Measurements from ENCODE around the gene EVX2. TPM values are rescaled to one million over a fixed set of nuclear protein-coding genes. Genes with fewer than 3 reads are reported as not detected.

Gene EVX2
- polyA plus RNA-seq, 1 of the 3 experiments (the other 2 are of a cell fraction) = not detected

DNA sequence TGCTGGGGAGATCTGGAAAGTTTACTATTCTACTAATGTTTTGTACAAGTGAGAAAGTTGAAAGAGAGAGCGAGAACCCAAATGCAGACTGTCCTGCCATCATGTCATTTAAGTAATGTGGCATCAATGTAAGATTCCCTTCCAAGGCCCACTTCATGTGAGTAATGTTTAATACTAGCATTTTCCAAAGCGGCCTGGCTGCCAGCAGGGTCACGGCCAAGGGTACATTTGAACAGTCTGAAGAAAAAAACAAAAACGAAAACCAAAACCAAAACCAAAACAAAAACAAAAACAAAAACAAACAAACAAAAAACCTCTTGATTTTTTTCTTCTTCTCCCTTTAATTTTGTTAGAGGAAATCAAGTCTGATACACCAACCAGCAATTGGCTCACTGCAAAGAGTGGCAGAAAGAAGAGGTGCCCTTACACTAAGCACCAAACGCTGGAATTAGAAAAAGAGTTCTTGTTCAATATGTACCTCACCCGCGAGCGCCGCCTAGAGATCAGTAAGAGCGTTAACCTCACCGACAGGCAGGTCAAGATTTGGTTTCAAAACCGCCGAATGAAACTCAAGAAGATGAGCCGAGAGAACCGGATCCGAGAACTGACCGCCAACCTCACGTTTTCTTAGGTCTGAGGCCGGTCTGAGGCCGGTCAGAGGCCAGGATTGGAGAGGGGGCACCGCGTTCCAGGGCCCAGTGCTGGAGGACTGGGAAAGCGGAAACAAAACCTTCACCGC lies 35.0 kb upstream of the EVX2 start (continued):
- TF ChIP-seq, protein P1, sequence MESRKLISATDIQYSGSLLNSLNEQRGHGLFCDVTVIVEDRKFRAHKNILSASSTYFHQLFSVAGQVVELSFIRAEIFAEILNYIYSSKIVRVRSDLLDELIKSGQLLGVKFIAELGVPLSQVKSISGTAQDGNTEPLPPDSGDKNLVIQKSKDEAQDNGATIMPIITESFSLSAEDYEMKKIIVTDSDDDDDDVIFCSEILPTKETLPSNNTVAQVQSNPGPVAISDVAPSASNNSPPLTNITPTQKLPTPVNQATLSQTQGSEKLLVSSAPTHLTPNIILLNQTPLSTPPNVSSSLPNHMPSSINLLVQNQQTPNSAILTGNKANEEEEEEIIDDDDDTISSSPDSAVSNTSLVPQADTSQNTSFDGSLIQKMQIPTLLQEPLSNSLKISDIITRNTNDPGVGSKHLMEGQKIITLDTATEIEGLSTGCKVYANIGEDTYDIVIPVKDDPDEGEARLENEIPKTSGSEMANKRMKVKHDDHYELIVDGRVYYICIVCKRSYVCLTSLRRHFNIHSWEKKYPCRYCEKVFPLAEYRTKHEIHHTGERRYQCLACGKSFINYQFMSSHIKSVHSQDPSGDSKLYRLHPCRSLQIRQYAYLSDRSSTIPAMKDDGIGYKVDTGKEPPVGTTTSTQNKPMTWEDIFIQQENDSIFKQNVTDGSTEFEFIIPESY (IDR thresholded peaks at IDR 0.05; ENCODE audit: borderline replicate concordance, low read depth) = no peak
- TF ChIP-seq EP300 (IDR thresholded peaks at IDR 0.05; ENCODE audit: borderline replicate concordance in 1 of 2, low read depth in 1 of 2, low read length in 1 of 2) = no peak

DNA sequence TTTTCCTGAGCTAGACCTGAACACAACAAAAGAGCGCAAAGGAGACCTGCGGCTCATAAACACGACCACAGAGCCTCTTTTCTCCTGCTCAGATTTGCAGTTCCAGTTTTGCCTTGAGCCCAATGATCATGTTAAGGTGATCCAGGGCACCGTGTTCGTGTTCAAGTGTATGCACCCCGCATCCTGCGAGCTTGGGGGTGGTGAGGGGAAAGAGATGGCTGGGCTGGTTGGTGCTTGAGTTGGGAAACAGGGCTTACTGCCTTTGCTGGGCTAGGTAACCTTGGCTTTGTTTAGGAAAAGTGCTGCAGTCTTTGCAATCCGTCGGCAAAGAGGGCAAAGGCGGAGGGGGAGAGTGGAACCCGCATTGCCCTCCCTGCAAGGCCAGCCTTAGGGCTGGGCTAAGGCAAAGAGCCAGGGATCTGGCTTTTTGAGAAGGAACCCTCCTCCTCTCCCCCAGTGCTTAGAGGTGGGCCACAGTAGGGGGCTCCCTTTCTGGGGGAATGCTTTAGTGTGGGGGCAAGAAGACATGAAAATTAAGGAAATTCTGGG lies 34.1 kb upstream of the EVX2 start:
- H3K9me3 ChIP-seq = no peaks in the 10 kb centered on the region
- H3K9ac ChIP-seq = no peak overlapping the region
- H2AFZ ChIP-seq (ENCODE audit: low read depth) = no peak overlapping the region
- no peaks in the 10 kb centered on the region for H3F3A ChIP-seq (replicated peaks; ENCODE audit: insufficient read depth)
- H3K4me2 ChIP-seq = no peak overlapping the region
- no peak for DNase-seq
- TF ChIP-seq FOSL2 (IDR thresholded peaks at IDR 0.05; ENCODE audit: borderline replicate concordance, low read depth) = no peak
- no peak for TF ChIP-seq SIN3A (IDR thresholded peaks at IDR 0.05; ENCODE audit: borderline replicate concordance, low read depth, low read length)
- TF ChIP-seq, protein P2, sequence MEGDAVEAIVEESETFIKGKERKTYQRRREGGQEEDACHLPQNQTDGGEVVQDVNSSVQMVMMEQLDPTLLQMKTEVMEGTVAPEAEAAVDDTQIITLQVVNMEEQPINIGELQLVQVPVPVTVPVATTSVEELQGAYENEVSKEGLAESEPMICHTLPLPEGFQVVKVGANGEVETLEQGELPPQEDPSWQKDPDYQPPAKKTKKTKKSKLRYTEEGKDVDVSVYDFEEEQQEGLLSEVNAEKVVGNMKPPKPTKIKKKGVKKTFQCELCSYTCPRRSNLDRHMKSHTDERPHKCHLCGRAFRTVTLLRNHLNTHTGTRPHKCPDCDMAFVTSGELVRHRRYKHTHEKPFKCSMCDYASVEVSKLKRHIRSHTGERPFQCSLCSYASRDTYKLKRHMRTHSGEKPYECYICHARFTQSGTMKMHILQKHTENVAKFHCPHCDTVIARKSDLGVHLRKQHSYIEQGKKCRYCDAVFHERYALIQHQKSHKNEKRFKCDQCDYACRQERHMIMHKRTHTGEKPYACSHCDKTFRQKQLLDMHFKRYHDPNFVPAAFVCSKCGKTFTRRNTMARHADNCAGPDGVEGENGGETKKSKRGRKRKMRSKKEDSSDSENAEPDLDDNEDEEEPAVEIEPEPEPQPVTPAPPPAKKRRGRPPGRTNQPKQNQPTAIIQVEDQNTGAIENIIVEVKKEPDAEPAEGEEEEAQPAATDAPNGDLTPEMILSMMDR (IDR thresholded peaks at IDR 0.05) = no peak
- no peak for TF ChIP-seq EZH2phosphoT487 (IDR thresholded peaks at IDR 0.05; ENCODE audit: borderline replicate concordance, low read depth)
- TF ChIP-seq, protein P3, sequence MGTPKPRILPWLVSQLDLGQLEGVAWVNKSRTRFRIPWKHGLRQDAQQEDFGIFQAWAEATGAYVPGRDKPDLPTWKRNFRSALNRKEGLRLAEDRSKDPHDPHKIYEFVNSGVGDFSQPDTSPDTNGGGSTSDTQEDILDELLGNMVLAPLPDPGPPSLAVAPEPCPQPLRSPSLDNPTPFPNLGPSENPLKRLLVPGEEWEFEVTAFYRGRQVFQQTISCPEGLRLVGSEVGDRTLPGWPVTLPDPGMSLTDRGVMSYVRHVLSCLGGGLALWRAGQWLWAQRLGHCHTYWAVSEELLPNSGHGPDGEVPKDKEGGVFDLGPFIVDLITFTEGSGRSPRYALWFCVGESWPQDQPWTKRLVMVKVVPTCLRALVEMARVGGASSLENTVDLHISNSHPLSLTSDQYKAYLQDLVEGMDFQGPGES (IDR thresholded peaks at IDR 0.05; ENCODE audit: low read depth, low read length) = no peak
- TF ChIP-seq YY1 (IDR thresholded peaks at IDR 0.05; ENCODE audit: low read depth) = no peak
- TF ChIP-seq RCOR1 (IDR thresholded peaks at IDR 0.05; ENCODE audit: low read length) = no peak
- TF ChIP-seq NFIC (IDR thresholded peaks at IDR 0.05; ENCODE audit: borderline replicate concordance) = no peak
- TF ChIP-seq NRF1 (IDR thresholded peaks at IDR 0.05; ENCODE audit: low read depth, low read length) = no peak
- TF ChIP-seq, protein P4, sequence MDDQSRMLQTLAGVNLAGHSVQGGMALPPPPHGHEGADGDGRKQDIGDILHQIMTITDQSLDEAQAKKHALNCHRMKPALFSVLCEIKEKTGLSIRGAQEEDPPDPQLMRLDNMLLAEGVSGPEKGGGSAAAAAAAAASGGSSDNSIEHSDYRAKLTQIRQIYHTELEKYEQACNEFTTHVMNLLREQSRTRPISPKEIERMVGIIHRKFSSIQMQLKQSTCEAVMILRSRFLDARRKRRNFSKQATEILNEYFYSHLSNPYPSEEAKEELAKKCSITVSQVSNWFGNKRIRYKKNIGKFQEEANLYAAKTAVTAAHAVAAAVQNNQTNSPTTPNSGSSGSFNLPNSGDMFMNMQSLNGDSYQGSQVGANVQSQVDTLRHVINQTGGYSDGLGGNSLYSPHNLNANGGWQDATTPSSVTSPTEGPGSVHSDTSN (IDR thresholded peaks at IDR 0.05) = no peak
- TF ChIP-seq, protein P1 (IDR thresholded peaks at IDR 0.05; ENCODE audit: borderline replicate concordance, low read depth) = no peak
- TF ChIP-seq RFX5 (IDR thresholded peaks at IDR 0.05; ENCODE audit: low read length) = no peak
- no peaks in the 10 kb centered on the region for H4K20me1 ChIP-seq (ENCODE audit: insufficient read depth)
- peaks cover 0 to 14% of the 10 kb centered on the region in 2 experiments; a peak in 1 of 4 replicates for H3K4me1 ChIP-seq (ENCODE audit: control insufficient read depth in 1 of 2, insufficient read depth in 2 of 2, low read depth in 1 of 2, low read length in 1 of 2)
- H3K9me2 ChIP-seq = no peaks in the 10 kb centered on the region
- H3K4me3 ChIP-seq (ENCODE audit: low read depth in 2 of 2, low read length in 1 of 2) = no peak overlapping the region; a peak in 1 of 4 replicates
- H3K79me2 ChIP-seq (ENCODE audit: insufficient read depth) = no peaks in the 10 kb centered on the region
- 81% methylated on average over 11 of the region's 11 CpGs for WGBS (ENCODE audit: low lambda C conversion rate)
- H3K27me3 ChIP-seq (ENCODE audit: insufficient read depth) = peaks cover 43% of the 10 kb centered on the region
- H3K36me3 ChIP-seq (replicated peaks in 1 of 2; ENCODE audit: control insufficient read depth in 1 of 2, insufficient read depth in 2 of 2, low read length in 1 of 2) = no peaks in the 10 kb centered on the region
- H3K27ac ChIP-seq (ENCODE audit: low read depth in 2 of 2, low read length in 1 of 2) = no peak overlapping the region
- ChIA-PET CTCF (interaction anchor here (0.8 to 17.7 kb wide), 11 partner anchors 7 to 1043 kb away, joined by 3 to 264 read pairs (median 9); partner anchors contain the start of genes HOXD12, HOXD13 and HOXD9), POLR2A (interaction anchor here (1.0 kb wide), 1 partner anchor 14 kb away, joined by 3 read pairs; no protein-coding TSS in a partner anchor)
